ENCODE data around the gene GRIA2. TPM values are rescaled to one million over a fixed set of nuclear protein-coding genes. Genes with fewer than 3 reads are reported as not detected.

GRIA2 gene
- 0.16 and 1.1 TPM in 2 replicates for polyA plus RNA-seq (2012; rRNA removed)
- 0.75 and 0.94 TPM in 2 replicates for polyA plus RNA-seq (2012; cell fraction: cytosol; rRNA removed)
- polyA plus RNA-seq (2012; cell fraction: nucleus; rRNA removed): 2.8 and 3.0 TPM in 2 replicates

- peaks cover 0 to 8% of the 10 kb centered on the region in 2 experiments; a peak in 2 of 4 replicates for H3K4me1 ChIP-seq (ENCODE audit: control insufficient read depth in 1 of 2, insufficient read depth in 2 of 2, low read depth in 1 of 2, low read length in 1 of 2)
- H3K9ac ChIP-seq: no peak within 1 kb of the TSS
- peaks cover 28% of the 10 kb centered on the region for H3K27me3 ChIP-seq (ENCODE audit: insufficient read depth)
- DNase-seq: peak; percentile 89
- POLR2A ChIA-PET: interaction anchor here (1.1 kb wide), 1 partner anchor 1267 kb away, joined by 3 read pairs; the partner anchor contains the start of gene CTSO
- peak within 1 kb of the TSS in 1 of 2 experiments; percentile 71; a peak in 2 of 4 replicates for H3K27ac ChIP-seq (ENCODE audit: low read depth in 2 of 2, low read length in 1 of 2)
- no peak within 1 kb of the TSS for H2AFZ ChIP-seq (ENCODE audit: low read depth)
- no peaks in the 10 kb centered on the region for H3K36me3 ChIP-seq (replicated peaks in 1 of 2; ENCODE audit: control insufficient read depth in 1 of 2, insufficient read depth in 2 of 2, low read length in 1 of 2)
- H3K79me2 ChIP-seq (ENCODE audit: insufficient read depth): no peaks in the 10 kb centered on the region
- peaks cover 5% of the 10 kb centered on the region for H3F3A ChIP-seq (replicated peaks; ENCODE audit: insufficient read depth)
- WGBS (ENCODE audit: low lambda C conversion rate): 2% methylated on average over 13 of the region's 57 CpGs
- no peaks in the 10 kb centered on the region for H3K9me2 ChIP-seq
- peak within 1 kb of the TSS; percentile 57 to 59 for H3K4me3 ChIP-seq (ENCODE audit: low read depth in 2 of 2, low read length in 1 of 2)
- no peaks in the 10 kb centered on the region for H3K9me3 ChIP-seq
- H4K20me1 ChIP-seq (ENCODE audit: insufficient read depth): no peaks in the 10 kb centered on the region
- CTCF ChIA-PET: interaction anchor here (0.5 to 9.6 kb wide), 9 partner anchors 44 to 1406 kb away, joined by 3 to 93 read pairs (median 3); no protein-coding TSS in a partner anchor
- peak within 1 kb of the TSS; percentile 76 for H3K4me2 ChIP-seq
- TF ChIP-seq ZBTB33 (IDR thresholded peaks at IDR 0.05; ENCODE audit: borderline replicate concordance, low read depth): no peak
- no peak for TF ChIP-seq RAD21 (IDR thresholded peaks at IDR 0.05; ENCODE audit: low read length)
- TF ChIP-seq FOXM1 (IDR thresholded peaks at IDR 0.05; ENCODE audit: low read depth): no peak
- TF ChIP-seq RFX5 (IDR thresholded peaks at IDR 0.05; ENCODE audit: low read length): no peak
- no peak for TF ChIP-seq TAF1 (IDR thresholded peaks at IDR 0.05; ENCODE audit: borderline replicate concordance, low read depth, low read length)
- TF ChIP-seq USF2 (IDR thresholded peaks at IDR 0.05; ENCODE audit: borderline replicate concordance, low read depth, low read length): no peak
- TF ChIP-seq CTCF (IDR thresholded peaks at IDR 0.05): no peak
- TF ChIP-seq IRF3 (IDR thresholded peaks at IDR 0.05; ENCODE audit: low read depth, low read length): no peak
- TF ChIP-seq GATA2 (CRISPR knock-in tag; IDR thresholded peaks at IDR 0.05): no peak
- no peak for TF ChIP-seq CHD2 (IDR thresholded peaks at IDR 0.05; ENCODE audit: low read length, partially characterized antibody)
- no peak; the same call in 1 of the 2 replicates for TF ChIP-seq FOXJ3 (CRISPR knock-in tag; IDR thresholded peaks at IDR 0.05)
- no peak for TF ChIP-seq EP300 (IDR thresholded peaks at IDR 0.05; ENCODE audit: borderline replicate concordance in 1 of 2, low read depth in 1 of 2, low read length in 1 of 2)
- no peak for TF ChIP-seq POLR2AphosphoS5 (IDR thresholded peaks at IDR 0.05; ENCODE audit: low read depth, low read length)
- TF ChIP-seq SMC3 (IDR thresholded peaks at IDR 0.05; ENCODE audit: low read depth, low read length): no peak
- TF ChIP-seq NRF1 (IDR thresholded peaks at IDR 0.05; ENCODE audit: low read depth, low read length): peak; percentile 58; the same call in 1 of the 2 replicates
- TF ChIP-seq ELF1 (IDR thresholded peaks at IDR 0.05): no peak
- no peak for TF ChIP-seq GABPA (IDR thresholded peaks at IDR 0.05; ENCODE audit: low read depth)
- TF ChIP-seq RXRA (IDR thresholded peaks at IDR 0.05; ENCODE audit: borderline replicate concordance, low read depth): no peak
- no peak for TF ChIP-seq FOSL2 (IDR thresholded peaks at IDR 0.05; ENCODE audit: borderline replicate concordance, low read depth)
- TF ChIP-seq USF1 (IDR thresholded peaks at IDR 0.05; ENCODE audit: borderline replicate concordance, low read depth): no peak
- TF ChIP-seq JUND (IDR thresholded peaks at IDR 0.05): no peak
- no peak for TF ChIP-seq NFIC (IDR thresholded peaks at IDR 0.05; ENCODE audit: borderline replicate concordance)
- TF ChIP-seq EZH2phosphoT487 (IDR thresholded peaks at IDR 0.05; ENCODE audit: borderline replicate concordance, low read depth): no peak
- TF ChIP-seq MAX (IDR thresholded peaks at IDR 0.05; ENCODE audit: low read depth): peak; percentile 49; the same call in 1 of the 2 replicates
- TF ChIP-seq RCOR1 (IDR thresholded peaks at IDR 0.05; ENCODE audit: low read length): no peak
- peak; percentile 55; the same call in 1 of the 2 replicates for TF ChIP-seq SIN3A (IDR thresholded peaks at IDR 0.05; ENCODE audit: borderline replicate concordance, low read depth, low read length)
- TF ChIP-seq MXI1 (IDR thresholded peaks at IDR 0.05; ENCODE audit: low read depth, low read length): peak; percentile 43; the same call in 1 of the 2 replicates
Measured at GRCh38 chr4:157220371-157220881, at the start of gene GRIA2. TSS of gene GRIA2 (plus strand) at chr4:157220728. CDS start at chr4:157221043, 315 bp downstream.
